HL-60/S4 treated with phorbol 12-myristate 13-acetate at 8.2 ng/mL for 4 days and 3 days (cell line): ENCODE measurements around the gene ASTN2.

ENCODE experiments used
- in situ Hi-C: fragments of 300-500 bp; cut with MboI; formaldehyde crosslinking; loops from 2 replicates; pipeline ENCODE4 v1.15.0; 2022; ENCODE audit warnings: low sequenced_read_pairs

The ASTN2 gene

DNA sequence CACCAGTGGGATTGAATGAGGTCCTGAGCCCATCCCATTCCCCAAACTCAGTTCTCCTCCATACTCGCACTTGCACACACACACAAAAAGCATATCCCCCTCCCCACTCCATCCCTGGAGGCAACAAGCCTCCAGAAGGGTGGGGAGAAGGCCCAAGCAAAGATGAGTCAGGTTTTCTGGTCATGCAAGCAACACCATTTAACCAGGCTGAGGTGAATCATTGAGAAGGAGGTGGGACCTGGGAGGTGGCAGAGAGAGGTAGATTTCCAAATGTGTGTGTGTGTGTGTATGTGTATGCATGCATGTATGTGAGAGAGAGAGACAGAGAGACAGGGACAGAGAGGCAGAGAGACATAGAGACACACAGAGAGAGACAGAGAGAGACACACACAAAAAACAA is 913.0 kb downstream of the ASTN2 start:
- in situ Hi-C loops = no loop called here

DNA sequence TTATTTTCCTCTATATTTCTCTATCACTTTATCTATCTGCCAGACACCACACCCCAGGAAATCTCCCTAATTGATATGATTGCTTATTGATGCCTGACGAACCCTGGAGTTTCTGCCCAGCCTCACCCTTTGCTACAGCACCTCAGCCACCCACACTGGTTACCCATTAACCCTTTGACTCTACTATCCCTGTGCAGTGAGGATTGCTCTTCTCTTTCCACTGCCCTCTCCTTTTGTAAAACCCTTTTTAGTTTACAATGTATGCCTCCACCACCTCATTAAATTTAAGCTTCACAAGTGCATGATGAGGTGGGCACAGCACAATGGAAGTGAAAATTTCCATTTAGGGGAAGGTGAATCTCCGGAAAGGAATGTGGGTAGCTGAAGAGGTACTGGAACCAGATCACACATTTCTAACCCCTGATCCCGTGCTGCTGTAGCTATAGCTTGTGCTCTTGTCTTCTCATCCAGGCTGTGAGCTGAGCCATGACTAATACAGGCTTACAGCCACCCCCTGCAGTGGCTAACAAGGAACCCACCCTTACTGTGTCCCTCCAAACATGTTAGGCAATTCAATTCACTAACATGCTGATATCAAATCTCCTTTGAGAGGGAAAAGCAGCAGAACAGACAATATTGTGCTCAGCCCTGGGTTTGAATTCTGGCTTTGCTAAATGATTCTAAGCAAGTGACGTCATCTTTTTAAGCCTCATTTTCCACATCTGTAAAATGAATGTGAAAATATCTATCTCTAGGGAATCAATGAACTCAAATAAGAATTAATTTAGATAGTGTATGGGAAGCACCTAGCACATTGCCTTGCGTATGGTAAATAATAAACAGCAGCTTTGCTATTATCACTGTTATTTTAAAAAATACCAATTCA is 914.6 kb downstream of the ASTN2 start:
- in situ Hi-C loops = no loop called here

DNA sequence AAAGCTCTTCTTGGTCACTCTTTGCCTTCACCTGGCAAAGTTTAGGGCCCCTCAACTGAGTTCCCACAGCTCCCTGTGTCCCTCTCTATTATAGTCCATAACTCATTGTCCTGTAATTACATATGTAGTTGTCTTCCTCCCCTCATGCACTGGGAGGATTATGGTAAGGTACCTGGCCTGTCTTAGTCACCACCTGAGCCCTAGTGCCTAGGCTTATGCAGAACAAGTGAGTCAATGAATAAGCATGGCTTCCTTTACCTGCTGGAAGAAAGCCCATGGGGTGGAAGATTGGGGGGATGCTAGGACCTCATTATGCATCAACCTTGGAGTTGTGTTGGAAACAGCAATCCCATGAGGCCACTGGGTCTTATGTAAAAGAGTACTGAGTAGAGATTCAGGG is 915.4 kb downstream of the ASTN2 start:
- in situ Hi-C loops = no loop called here

GRCh38 chr9:116497095-116497890 is 917.6 kb downstream of the ASTN2 start:
- in situ Hi-C loops = no loop called here

GRCh38 chr9:116496167-116496566 is 918.7 kb downstream of the ASTN2 start:
- in situ Hi-C loops = no loop called here

DNA sequence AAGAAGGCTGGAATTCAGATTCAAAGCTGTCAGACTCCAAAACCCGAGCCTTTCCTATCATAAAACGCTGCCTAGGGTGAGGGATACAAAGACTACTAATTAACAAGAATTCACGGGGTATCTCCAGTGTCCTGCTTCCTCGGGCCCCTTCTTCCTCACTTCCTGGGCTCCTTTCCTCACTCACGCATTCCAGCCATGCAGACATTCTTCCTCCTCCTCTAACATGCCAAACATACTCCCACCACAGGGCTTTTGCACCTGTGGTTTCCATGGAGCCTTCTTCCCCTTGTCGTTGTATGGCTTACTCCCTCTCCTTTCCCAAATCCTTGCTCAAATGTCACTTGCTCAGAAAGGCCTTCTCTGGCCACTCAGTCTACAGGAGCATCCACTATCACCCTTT is 919.1 kb downstream of the ASTN2 start:
- in situ Hi-C loops = no loop called here

GRCh38 chr9:116494815-116495634 is 919.8 kb downstream of the ASTN2 start:
- in situ Hi-C loops = no loop called here

- in situ Hi-C loops = no loop called here
These were observed 921.5 kb downstream of the ASTN2 start for GRCh38 chr9:116493183-116493860.

GRCh38 chr9:116491659-116492058 is 923.2 kb downstream of the ASTN2 start:
- in situ Hi-C loops = no loop called here

GRCh38 chr9:116491219-116491618 is 923.6 kb downstream of the ASTN2 start:
- in situ Hi-C loops = no loop called here

- in situ Hi-C loops = no loop called here
These were observed 924.5 kb downstream of the ASTN2 start for GRCh38 chr9:116490321-116490720.

DNA sequence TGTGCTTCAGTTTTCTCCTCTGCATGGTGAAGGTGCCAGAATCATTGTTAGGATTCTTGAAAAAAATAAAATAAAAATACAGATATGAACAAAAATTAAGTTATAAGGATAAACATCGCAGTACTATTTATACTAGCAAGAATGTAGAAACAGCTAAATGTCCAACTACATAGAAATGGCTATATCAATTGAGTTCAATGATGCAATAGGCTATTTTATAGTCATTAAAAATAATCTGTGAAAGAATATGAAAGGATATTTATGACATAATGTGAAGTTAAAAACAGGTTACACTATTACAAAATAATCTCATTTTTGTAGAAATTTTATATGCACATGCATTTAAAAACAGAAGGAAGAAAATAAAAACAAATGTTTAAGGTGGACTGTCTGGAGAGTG is 926.5 kb downstream of the ASTN2 start:
- in situ Hi-C loops = no loop called here

DNA sequence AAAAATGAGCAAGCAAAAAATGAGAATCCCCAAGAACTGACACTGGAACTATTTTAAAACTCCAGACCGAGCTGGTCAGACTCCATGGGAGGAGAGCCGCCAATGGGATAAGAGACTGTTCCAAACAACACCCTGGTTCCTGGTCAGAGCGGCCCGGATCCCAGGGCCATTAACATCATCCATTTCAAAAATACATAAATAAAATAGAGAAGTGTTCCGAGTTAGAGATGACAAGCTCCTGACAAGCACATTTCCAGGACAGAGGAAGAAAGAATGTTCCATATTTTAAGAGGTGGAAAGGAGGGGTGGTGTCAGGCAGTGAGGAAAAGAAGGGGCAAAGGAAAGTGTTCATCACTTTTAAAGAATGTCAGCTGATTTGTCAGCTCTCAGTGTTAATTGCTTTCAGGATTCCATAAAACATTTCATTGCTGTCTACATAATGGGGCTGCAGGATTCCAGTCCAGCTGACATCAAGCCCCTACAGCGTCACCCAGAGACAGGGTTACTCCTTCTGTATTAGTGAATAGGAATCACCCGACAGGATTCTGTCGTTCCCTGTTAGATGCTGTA is 930.3 kb downstream of the ASTN2 start:
- in situ Hi-C loops = no loop called here

- in situ Hi-C loops = no loop called here
These were observed 931.0 kb downstream of the ASTN2 start for GRCh38 chr9:116483622-116484491.

DNA sequence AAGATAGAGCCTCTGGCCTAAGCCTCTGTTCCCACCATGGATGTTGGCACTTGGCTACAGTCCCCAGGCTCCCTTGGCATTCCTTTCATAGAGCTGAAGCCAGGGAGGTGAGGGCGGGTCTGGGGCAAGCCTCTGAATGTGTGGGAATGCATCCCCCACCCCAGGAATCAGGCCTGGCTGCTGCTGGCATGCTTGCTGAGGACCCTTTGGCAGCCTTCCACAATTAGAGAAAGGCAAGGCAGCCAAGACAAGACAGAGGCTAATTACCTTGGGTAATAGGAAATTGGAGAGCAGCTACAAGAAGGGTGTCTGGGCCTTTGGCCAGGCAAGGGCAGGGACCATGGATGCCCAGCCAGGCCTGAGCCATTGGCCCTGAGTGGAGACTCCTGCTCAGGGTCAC is 932.1 kb downstream of the ASTN2 start:
- in situ Hi-C loops = no loop called here

DNA sequence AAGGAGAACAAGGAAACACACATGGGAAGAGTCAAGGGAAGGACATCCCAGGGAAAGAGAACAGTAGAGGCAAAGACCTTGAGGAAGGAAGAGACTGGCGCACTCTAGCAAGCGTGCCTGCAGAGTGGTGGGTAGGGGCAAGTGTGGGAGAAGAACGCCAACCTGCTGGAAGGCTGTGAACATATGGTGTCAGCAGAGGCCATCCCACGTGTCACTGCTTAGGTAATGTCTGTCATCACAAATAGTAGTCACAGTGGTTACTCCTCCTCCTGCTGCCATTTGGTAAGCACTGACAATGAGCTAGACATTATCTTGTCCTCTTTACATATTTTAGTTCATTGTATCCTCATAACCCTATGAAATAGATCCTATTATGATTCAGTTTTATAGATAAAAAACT is 934.2 kb downstream of the ASTN2 start:
- in situ Hi-C loops = no loop called here

DNA sequence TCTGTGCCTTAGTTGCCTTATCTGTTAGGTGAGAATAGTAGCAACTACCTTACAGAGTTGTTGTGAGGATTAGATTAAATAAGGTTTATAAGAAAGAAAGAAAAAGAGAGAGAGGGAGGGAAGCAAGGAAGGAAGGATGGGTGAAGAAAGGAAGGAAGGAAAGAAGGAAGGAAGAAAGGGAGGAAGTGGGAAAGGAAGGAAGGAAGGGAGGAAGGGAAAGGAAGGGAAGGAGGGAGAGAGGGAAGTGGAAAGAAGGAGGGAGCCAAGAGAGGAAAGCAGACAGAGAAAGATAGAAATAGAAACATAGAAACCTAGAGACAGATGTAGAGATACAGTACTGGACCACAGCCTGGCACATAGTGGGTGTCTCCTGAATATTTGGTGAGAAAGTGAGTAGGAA is 934.9 kb downstream of the ASTN2 start:
- in situ Hi-C loops = no loop called here

- in situ Hi-C loops = no loop called here
These were observed 935.8 kb downstream of the ASTN2 start for GRCh38 chr9:116479056-116479544.

GRCh38 chr9:116477584-116478141 is 937.2 kb downstream of the ASTN2 start:
- in situ Hi-C loops = no loop called here
